Measurements from ENCODE around the gene CRY2. TPM values are rescaled to one million over a fixed set of nuclear protein-coding genes. Genes with fewer than 3 reads are reported as not detected.
"Not testable (repeated sequence)": the region's sequence is repeated elsewhere in the genome, so short reads cannot be mapped to it uniquely, and the experiment has no call there.

Gene CRY2
- 13.5 and 20.0 TPM in 2 replicates for total RNA-seq
- polyA plus RNA-seq (2012): 13.2 TPM

- peak; percentile 98 for DNase-seq (ENCODE audit: low read depth)
These were observed at the start of gene CRY2 for GRCh38 chr11:45846974-45847910. CRY2 (plus strand) TSS chr11:45847475; CDS start chr11:45847491, 16 bp downstream.

GRCh38 chr11:45798793-45799441 is 48.4 kb upstream of the CRY2 start:
- no peak for DNase-seq (ENCODE audit: low read depth)

- DNase-seq (ENCODE audit: low read depth): no peak
These were observed 47.7 kb upstream of the CRY2 start for GRCh38 chr11:45799562-45799961.

- DNase-seq (ENCODE audit: low read depth): no peak
These were observed 47.0 kb upstream of the CRY2 start for GRCh38 chr11:45800261-45800660.

GRCh38 chr11:45801723-45802315 is 45.5 kb upstream of the CRY2 start:
- DNase-seq (ENCODE audit: low read depth): no peak

- no peak for DNase-seq (ENCODE audit: low read depth)
These were observed 44.6 kb upstream of the CRY2 start for GRCh38 chr11:45802531-45803317.

GRCh38 chr11:45803971-45804760 is 43.1 kb upstream of the CRY2 start:
- peak; percentile 63 for DNase-seq (ENCODE audit: low read depth)

GRCh38 chr11:45804761-45805304 is 42.4 kb upstream of the CRY2 start, which contains the start of gene SLC35C1:
SLC35C1 (plus strand) TSS chr11:45805149; CDS start chr11:45805802, 653 bp downstream.
- peak; percentile 97 for DNase-seq (ENCODE audit: low read depth)

- peak; percentile 85 for DNase-seq (ENCODE audit: low read depth)
These were observed 41.8 kb upstream of the CRY2 start for GRCh38 chr11:45805305-45806071.

- no peak for DNase-seq (ENCODE audit: low read depth)
These were observed 41.0 kb upstream of the CRY2 start for GRCh38 chr11:45806072-45806933.

- no peak for DNase-seq (ENCODE audit: low read depth)
These were observed 40.1 kb upstream of the CRY2 start for GRCh38 chr11:45806937-45807791.

GRCh38 chr11:45807792-45808238 is 39.5 kb upstream of the CRY2 start:
- no peak for DNase-seq (ENCODE audit: low read depth)

- DNase-seq (ENCODE audit: low read depth): not testable (repeated sequence)
These were observed 38.8 kb upstream of the CRY2 start for GRCh38 chr11:45808427-45808826.

- peak; percentile 28 for DNase-seq (ENCODE audit: low read depth)
These were observed 37.5 kb upstream of the CRY2 start for GRCh38 chr11:45809456-45810395.

- DNase-seq (ENCODE audit: low read depth): no peak
These were observed 36.7 kb upstream of the CRY2 start for GRCh38 chr11:45810431-45811108.

Data from myocyte (in vitro differentiated cells).